Stimulated activated naive CD8-positive, alpha-beta T cell treated with anti-CD3 and anti-CD28 coated beads, Interleukin-15, Interleukin-2, amounts not matched to agents 100 ng/mL and 50 ng/mL, for 24 hours (primary cell): ENCODE data around the gene TIGAR.

Source experiments
- H3K27ac Mint-ChIP-seq: one replicate; pipeline ENCODE4 v1.8.0; 2021; ENCODE audit warnings: mild to moderate bottlenecking, mixed read lengths
- H3K27me3 Mint-ChIP-seq: one replicate; pipeline ENCODE4 v1.8.0; 2021; ENCODE audit warnings: mixed read lengths
- H3K36me3 Mint-ChIP-seq: one replicate; pipeline ENCODE4 v1.8.0; 2021; ENCODE audit warnings: low read depth, mixed read lengths
- H3K4me1 Mint-ChIP-seq: one replicate; pipeline ENCODE4 v1.8.0; 2021; ENCODE audit warnings: low read depth, mixed read lengths
- H3K4me3 Mint-ChIP-seq: one replicate; pipeline ENCODE4 v1.8.0; 2021; ENCODE audit warnings: mild to moderate bottlenecking, mixed read lengths
- H3K9me3 Mint-ChIP-seq: one replicate; pipeline ENCODE4 v1.8.0; 2021; ENCODE audit warnings: mixed read lengths

TIGAR gene

GRCh38 chr12:4289231-4289878 is 31.7 kb upstream of the TIGAR start:
- peak overlapping the region; percentile 67 for H3K27ac Mint-ChIP-seq
- no peaks in the 10 kb centered on the region for H3K9me3 Mint-ChIP-seq
- peaks cover 99% of the 10 kb centered on the region for H3K4me1 Mint-ChIP-seq
- H3K27me3 Mint-ChIP-seq, result no peaks in the 10 kb centered on the region
- peaks cover 91% of the 10 kb centered on the region for H3K36me3 Mint-ChIP-seq
- peak overlapping the region; percentile 28 for H3K4me3 Mint-ChIP-seq

GRCh38 chr12:4289998-4290790 is 30.8 kb upstream of the TIGAR start:
- peaks cover 91% of the 10 kb centered on the region for H3K36me3 Mint-ChIP-seq
- H3K27me3 Mint-ChIP-seq, result no peaks in the 10 kb centered on the region
- H3K4me1 Mint-ChIP-seq, result peaks cover 99% of the 10 kb centered on the region
- H3K4me3 Mint-ChIP-seq, result peak overlapping the region; percentile 45
- H3K27ac Mint-ChIP-seq, result peak overlapping the region; percentile 17
- no peaks in the 10 kb centered on the region for H3K9me3 Mint-ChIP-seq

- H3K4me1 Mint-ChIP-seq, result peaks cover 89% of the 10 kb centered on the region
- H3K27me3 Mint-ChIP-seq, result no peaks in the 10 kb centered on the region
- H3K27ac Mint-ChIP-seq, result peak overlapping the region; percentile 98
- no peak overlapping the region for H3K4me3 Mint-ChIP-seq
- peaks cover 89% of the 10 kb centered on the region for H3K36me3 Mint-ChIP-seq
- no peaks in the 10 kb centered on the region for H3K9me3 Mint-ChIP-seq
Measured at GRCh38 chr12:4292341-4293073, 28.5 kb upstream of the TIGAR start.

- peak overlapping the region; percentile 66 for H3K4me3 Mint-ChIP-seq
- peaks cover 89% of the 10 kb centered on the region for H3K36me3 Mint-ChIP-seq
- no peaks in the 10 kb centered on the region for H3K9me3 Mint-ChIP-seq
- peaks cover 80% of the 10 kb centered on the region for H3K4me1 Mint-ChIP-seq
- peak overlapping the region; percentile 98 for H3K27ac Mint-ChIP-seq
- no peaks in the 10 kb centered on the region for H3K27me3 Mint-ChIP-seq
Measured at GRCh38 chr12:4293299-4293965, 27.6 kb upstream of the TIGAR start.

- H3K4me1 Mint-ChIP-seq, result peaks cover 74% of the 10 kb centered on the region
- peak overlapping the region; percentile 66 for H3K4me3 Mint-ChIP-seq
Measured at GRCh38 chr12:4293966-4294505, 27.0 kb upstream of the TIGAR start.

GRCh38 chr12:4296751-4297150 is 24.3 kb upstream of the TIGAR start:
- peaks cover 51% of the 10 kb centered on the region for H3K4me1 Mint-ChIP-seq
- no peak overlapping the region for H3K27ac Mint-ChIP-seq
- H3K4me3 Mint-ChIP-seq, result no peak overlapping the region
- H3K9me3 Mint-ChIP-seq, result no peaks in the 10 kb centered on the region
- peaks cover 91% of the 10 kb centered on the region for H3K36me3 Mint-ChIP-seq
- no peaks in the 10 kb centered on the region for H3K27me3 Mint-ChIP-seq

More at GRCh38 chr12:4293966-4294505, 27.0 kb upstream of the TIGAR start:
- H3K9me3 Mint-ChIP-seq, result no peaks in the 10 kb centered on the region
- H3K27me3 Mint-ChIP-seq, result no peaks in the 10 kb centered on the region
- H3K27ac Mint-ChIP-seq, result peak overlapping the region; percentile 98
- H3K36me3 Mint-ChIP-seq, result peaks cover 89% of the 10 kb centered on the region

GRCh38 chr12:4297617-4298016 is 23.4 kb upstream of the TIGAR start:
- Mint-ChIP-seq H3K27me3 (no peaks in the 10 kb centered on the region), H3K4me3 (no peak overlapping the region), H3K4me1 (peaks cover 45% of the 10 kb centered on the region), H3K36me3 (peaks cover 93% of the 10 kb centered on the region), H3K27ac (no peak overlapping the region), H3K9me3 (no peaks in the 10 kb centered on the region)

GRCh38 chr12:4300883-4301282 is 20.1 kb upstream of the TIGAR start:
- H3K36me3 Mint-ChIP-seq, result peaks cover 97% of the 10 kb centered on the region

GRCh38 chr12:4301932-4302501 is 19.0 kb upstream of the TIGAR start:
- Mint-ChIP-seq H3K4me3 (no peak overlapping the region), H3K4me1 (peaks cover 11% of the 10 kb centered on the region), H3K27ac (peak overlapping the region; percentile 24), H3K9me3 (no peaks in the 10 kb centered on the region), H3K27me3 (no peaks in the 10 kb centered on the region), H3K36me3 (peaks cover 98% of the 10 kb centered on the region)

More at GRCh38 chr12:4300883-4301282, 20.1 kb upstream of the TIGAR start:
- Mint-ChIP-seq H3K27me3 (no peaks in the 10 kb centered on the region), H3K27ac (peak overlapping the region; percentile 51), H3K4me3 (no peak overlapping the region), H3K4me1 (peaks cover 18% of the 10 kb centered on the region), H3K9me3 (no peaks in the 10 kb centered on the region)

GRCh38 chr12:4302881-4303280 is 18.1 kb upstream of the TIGAR start:
- peaks cover 94% of the 10 kb centered on the region for H3K36me3 Mint-ChIP-seq
- H3K9me3 Mint-ChIP-seq, result no peaks in the 10 kb centered on the region
- peaks cover 11% of the 10 kb centered on the region for H3K4me1 Mint-ChIP-seq
- H3K27me3 Mint-ChIP-seq, result no peaks in the 10 kb centered on the region
- H3K27ac Mint-ChIP-seq, result peak overlapping the region; percentile 80
- no peak overlapping the region for H3K4me3 Mint-ChIP-seq

GRCh38 chr12:4303750-4304149 is 17.3 kb upstream of the TIGAR start:
- Mint-ChIP-seq H3K4me3 (no peak overlapping the region), H3K27me3 (no peaks in the 10 kb centered on the region), H3K27ac (peak overlapping the region; percentile 12), H3K4me1 (peaks cover 11% of the 10 kb centered on the region), H3K36me3 (peaks cover 86% of the 10 kb centered on the region), H3K9me3 (no peaks in the 10 kb centered on the region)

- Mint-ChIP-seq H3K36me3 (peaks cover 68% of the 10 kb centered on the region), H3K27ac (no peak overlapping the region), H3K27me3 (no peaks in the 10 kb centered on the region), H3K4me1 (peaks cover 3% of the 10 kb centered on the region), H3K4me3 (no peak overlapping the region), H3K9me3 (no peaks in the 10 kb centered on the region)
Measured at GRCh38 chr12:4307593-4308333, 13.2 kb upstream of the TIGAR start.

GRCh38 chr12:4308334-4308950 is 12.6 kb upstream of the TIGAR start:
- Mint-ChIP-seq H3K9me3 (no peaks in the 10 kb centered on the region), H3K4me3 (no peak overlapping the region), H3K27me3 (no peaks in the 10 kb centered on the region), H3K27ac (no peak overlapping the region), H3K4me1 (peaks cover 3% of the 10 kb centered on the region), H3K36me3 (peaks cover 65% of the 10 kb centered on the region)
